ENCODE measurements around the gene GPR55.

The GPR55 gene

DNA sequence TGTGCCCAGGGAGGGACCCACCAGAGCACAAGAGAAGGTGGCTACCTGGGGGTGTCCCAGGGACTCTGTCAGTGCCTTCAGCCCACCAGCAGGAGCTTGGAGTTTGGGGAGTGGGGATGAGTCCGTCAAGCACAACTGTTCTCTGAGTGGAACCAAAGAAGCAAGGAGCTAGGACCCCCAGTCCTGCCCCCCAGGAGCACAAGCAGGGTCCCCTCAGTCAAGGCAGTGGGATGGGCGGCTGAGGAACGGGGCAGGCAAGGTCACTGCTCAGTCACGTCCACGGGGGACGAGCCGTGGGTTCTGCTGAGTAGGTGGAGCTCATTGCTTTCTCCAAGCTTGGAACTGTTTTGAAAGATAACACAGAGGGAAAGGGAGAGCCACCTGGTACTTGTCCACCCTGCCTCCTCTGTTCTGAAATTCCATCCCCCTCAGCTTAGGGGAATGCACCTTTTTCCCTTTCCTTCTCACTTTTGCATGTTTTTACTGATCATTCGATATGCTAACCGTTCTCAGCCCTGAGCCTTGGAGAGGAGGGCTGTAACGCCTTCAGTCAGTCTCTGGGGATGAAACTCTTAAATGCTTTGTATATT is 46.3 kb downstream of the GPR55 start:
- DNase-seq: no peak

DNA sequence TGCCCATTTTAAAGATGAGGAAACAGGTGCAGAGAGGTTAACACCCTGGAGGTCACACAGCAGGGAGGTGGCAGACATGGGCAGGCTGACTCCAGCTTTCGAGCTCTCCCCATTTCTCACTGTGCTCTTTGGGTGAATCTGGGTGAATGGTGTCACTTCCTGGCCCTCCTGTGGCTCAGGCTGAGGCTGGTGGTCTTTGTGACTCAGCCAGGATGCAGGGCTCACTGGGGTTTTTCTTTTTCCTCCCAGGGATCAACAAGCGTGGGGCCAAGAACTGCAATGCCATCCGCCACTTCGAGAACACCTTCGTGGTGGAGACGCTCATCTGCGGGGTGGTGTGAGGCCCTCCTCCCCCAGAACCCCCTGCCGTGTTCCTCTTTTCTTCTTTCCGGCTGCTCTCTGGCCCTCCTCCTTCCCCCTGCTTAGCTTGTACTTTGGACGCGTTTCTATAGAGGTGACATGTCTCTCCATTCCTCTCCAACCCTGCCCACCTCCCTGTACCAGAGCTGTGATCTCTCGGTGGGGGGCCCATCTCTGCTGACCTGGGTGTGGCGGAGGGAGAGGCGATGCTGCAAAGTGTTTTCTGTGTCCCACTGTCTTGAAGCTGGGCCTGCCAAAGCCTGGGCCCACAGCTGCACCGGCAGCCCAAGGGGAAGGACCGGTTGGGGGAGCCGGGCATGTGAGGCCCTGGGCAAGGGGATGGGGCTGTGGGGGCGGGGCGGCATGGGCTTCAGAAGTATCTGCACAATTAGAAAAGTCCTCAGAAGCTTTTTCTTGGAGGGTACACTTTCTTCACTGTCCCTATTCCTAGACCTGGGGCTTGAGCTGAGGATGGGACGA is 47.1 kb downstream of the GPR55 start:
- DNase-seq: no peak

GRCh38 chr2:230877116-230877758 is 47.8 kb downstream of the GPR55 start:
- DNase-seq: no peak

- no peak for DNase-seq
Measured at GRCh38 chr2:230875347-230876315, 49.4 kb downstream of the GPR55 start.

DNA sequence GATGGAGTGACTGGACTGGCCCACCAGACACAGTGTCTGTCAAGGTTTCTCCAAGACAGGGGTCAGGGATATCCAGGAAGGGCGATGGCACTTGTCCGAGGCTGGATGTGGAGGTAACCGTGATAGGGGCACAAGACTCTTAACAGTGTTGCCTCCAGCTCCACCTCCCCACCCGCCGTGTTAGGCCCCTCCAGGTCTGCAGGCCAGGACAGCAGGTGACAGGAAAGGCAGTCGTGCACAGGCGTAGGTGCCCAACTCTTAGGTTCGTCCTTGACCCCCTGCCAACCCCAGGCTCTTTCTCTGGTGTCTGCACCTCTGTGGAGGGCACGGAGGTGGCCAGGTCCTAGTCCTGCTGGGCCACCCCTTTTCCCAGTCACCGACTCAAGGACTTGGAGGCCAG is 50.2 kb downstream of the GPR55 start:
- DNase-seq: no peak

GRCh38 chr2:230874456-230874855 is 50.6 kb downstream of the GPR55 start:
- no peak for DNase-seq

- no peak for DNase-seq
Measured at GRCh38 chr2:230873661-230874401, 51.2 kb downstream of the GPR55 start.

GRCh38 chr2:230872968-230873660 is 51.9 kb downstream of the GPR55 start:
- no peak for DNase-seq

- DNase-seq: no peak
Measured at GRCh38 chr2:230872151-230872967, 52.7 kb downstream of the GPR55 start.

DNA sequence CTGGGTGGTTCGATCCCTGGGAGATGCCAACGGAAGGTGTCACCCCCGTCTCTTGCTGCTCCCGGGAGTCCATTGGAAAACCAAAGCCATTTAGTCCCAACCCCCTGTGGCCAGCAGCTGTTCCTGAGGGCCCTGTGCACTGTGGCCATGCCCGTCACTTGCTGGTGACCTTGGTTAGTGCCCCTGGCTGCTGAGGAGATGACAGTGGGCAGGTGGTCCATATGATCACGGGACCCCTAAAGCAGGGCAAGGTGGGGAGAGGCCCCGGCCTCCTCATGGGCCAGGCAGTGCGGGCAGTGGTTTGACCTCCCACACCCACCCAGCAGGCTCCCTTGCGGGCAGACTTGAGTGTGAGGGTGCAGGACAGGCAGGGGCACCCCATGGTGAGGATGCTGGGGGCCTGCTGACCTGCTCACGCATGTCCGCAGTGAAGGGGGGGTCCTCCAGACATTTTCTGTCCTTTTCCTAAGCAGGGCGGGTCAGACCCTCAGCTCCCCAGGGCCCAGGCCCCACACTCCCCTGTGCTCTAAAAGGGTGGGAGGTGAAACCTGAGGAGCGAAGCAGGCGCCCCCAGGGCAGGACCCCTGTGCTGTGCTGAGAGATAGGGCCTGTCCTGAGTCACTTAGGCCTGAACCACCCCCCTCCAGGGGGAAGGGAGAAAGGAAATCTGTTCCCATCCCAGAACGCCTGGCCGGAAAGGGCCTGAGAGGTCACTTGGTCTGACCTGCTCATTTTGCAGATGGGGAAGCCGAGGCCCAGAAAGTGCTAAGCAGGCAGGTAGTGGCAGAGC is 53.5 kb downstream of the GPR55 start:
- no peak for DNase-seq

DNA sequence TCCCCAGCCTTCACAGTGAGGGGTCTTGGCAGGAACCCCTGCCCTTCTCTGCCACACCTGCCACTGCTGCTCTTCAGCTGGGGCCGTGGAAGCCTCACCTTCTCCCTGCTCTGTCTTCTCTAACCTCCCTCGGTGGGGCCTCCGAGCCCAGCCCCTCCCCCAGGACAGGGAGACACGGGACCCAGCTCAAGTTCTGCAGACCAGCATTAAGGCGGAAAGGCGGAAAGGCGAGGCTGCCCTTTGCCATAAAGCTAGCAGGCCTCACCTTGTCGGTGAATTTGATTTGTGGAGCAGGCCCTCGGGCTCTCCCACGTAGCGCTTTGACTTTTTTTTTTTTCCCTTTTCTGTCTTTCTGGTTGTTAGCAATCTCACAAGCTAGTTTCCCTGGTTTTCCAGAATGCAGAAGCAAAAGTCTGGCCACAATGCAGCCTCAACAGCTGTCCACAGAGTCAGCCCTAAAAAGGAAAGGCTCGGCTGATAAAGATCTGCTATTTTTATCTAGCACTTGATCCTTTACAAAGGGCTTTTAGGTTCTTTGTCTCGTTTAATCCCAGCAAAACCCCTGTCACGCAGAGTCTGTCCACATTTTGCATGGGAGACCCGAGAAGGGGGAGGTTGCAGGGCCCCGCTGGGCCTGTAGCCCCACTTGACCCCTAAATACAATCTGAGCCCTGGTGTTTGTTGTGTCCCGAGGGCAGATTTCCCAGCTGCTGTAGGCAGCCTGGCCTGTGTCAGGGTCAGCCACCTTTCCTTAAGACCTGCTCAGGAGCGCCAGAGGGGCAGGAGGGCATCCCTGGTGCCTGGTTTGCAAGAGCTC is 54.3 kb downstream of the GPR55 start:
- no peak for DNase-seq

GRCh38 chr2:230869914-230870543 is 55.0 kb downstream of the GPR55 start:
- DNase-seq: no peak

- no peak for DNase-seq
Measured at GRCh38 chr2:230868947-230869913, 55.8 kb downstream of the GPR55 start.

DNA sequence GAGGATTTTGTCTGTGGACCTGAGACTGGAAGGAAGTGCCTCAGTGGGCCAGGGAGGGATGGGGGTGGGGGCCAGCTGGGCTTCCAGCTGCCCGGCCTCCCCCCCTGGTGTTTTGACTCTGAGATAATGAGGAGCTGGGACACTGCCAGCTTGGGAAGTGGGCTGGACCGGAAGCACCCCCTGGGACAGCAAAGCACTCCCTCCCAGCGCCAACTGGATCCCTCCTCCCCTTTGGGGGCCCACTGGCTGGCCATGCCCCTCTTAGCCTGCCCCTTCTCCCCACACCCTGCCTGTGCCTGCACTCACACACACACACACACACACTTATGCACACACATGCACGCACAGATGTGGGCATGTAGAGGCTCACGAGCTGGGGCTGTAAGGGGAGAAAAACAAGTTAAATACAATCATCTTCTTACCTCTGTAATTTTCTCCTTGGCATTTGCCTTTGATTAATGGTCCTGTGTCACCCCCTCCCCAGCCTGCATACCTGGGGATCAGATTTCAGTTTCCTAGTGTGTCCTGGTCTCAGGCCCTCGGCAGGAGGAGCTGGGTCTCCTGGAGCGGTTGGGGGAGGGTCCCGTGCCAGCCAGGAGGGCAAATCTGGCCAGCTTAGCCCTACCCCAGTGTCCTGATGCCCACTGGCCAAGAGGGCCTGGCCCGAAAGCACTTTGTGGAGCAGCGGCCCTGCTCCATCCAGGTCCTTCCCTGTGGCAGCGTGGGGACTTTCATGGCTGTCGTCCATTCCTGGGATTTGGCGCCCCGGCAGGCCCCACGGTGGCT is 56.7 kb downstream of the GPR55 start:
- DNase-seq: no peak

DNA sequence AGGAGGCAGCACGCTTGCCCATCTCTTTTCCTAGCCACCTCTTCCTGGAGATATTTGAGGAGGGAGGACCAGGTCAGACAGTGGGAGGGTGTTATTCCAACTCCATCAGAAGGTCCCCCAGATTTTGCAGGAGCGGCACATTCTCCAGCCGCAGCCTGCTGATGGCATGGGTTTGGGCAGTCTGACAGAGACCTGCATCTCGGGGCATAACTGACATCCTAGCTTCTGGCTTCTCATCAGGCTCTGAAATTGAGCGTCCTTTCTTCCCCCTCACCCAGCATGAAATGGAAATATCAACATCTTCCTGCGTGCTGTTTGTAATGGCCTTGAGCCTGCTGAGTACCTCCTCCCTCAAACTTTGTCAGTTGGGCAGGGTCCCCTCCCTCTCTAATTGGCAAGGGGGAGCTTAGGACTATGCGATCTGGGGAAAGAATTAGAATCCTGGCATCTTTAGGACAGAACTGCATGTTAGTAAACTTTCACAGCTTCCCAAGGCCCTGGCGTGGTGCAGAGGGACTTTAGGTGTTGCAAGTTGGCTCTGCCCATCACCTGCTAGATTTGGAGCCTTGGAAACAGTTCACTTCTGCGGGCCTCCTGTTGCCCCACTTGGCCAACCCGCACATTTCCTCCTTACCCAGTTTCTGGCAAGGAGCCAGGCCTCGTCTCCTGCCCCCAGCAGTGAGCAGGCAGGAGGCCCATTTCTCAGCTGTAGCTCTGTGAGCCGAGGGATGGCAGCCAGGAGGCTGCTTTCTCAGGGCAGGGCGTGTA is 58.1 kb downstream of the GPR55 start:
- DNase-seq: no peak

All from T1000 (cell line).